GM18511 (cell line): ENCODE results near the gene TREH.
"Not testable (repeated sequence)": the region's sequence is repeated elsewhere in the genome, so short reads cannot be mapped to it uniquely, and the experiment has no call there.

Experiments used
- ATAC-seq: cut with Tn5 transposase; IDR thresholded peaks from one replicate; pipeline ENCODE4 v1.9.1; 2021; ENCODE audit warnings: mild to moderate bottlenecking, moderate library complexity; ENCODE audit not compliant: unreplicated experiment

TREH gene

DNA sequence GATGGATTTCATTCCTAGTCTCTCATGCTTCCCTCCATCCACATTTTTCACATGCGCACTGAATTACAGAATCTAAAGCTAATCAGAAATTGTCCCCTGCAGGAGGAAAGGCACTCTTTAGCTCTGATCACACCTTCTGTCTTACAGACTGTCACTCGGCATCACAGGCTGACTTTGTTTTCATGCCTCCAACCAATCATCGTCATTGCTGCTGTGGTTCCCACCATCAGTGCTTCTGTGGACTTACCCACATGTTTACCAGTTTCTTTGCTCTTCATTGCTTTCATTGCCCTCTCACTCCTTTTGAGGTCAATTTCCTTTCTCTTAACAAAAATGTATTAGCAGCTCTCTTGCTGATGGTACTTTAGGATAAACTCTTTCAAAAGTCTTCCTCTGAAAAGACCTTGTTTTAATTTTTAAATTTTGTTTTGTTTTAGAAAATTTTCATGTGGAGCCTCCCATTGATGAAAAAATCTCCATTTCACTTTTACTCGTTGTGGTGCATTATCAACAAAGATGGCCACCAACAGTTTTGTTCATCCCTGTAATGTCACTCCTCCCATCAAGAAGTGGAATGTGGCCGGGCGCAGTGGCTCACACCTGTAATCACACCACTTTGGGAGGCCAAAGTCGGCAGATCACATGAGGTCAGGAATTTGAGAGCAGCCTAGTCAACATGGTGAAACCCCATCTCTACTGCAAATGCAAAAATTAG is 20.2 kb upstream of the TREH start:
- ATAC-seq, result no peak

DNA sequence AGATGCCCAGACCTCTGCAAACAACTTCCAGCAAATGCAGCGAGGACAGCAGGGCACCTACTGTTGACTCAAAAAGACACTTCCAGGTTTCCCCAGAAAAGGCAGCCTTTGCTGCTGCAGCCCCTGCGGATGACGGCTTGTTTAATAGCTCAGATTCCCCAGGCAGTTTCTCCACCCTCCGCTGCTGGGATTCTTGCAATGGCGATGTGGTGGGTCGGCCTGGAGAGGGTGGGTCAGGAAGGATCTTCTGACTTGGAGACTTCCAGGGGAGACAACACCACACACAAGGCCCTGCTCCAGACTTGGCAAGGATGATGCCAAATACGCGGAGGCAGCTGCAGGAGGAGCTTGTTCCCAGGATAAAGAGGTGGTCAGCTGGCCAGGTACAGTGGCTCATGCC is 17.9 kb upstream of the TREH start:
- no peak for ATAC-seq

DNA sequence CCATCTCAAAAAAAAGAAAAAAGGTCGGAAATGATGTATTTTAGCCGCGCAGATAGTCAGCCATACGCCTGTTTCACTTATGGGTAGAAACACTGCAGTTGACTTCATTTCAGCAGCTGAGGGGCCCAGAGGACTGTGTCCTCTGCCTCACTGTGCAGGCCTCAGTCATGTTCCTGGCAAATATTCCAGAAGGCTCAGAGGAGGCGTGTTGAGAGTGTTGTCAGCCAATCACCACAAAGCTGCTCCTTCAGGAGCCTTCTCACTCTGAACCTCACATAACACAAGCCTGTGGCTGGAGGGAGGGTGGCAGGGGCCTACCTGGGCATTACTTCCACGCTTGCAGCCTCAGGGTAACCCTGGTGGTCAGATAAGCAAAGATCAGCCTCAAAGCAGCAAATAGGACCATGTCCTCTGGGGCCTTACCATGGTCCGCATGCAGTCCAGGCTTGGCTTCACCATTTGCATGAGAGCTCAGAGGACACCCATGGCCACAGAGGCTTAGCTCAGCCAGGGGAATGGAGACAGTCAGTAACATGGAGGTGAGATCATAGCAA is 17.3 kb upstream of the TREH start:
- no peak for ATAC-seq

DNA sequence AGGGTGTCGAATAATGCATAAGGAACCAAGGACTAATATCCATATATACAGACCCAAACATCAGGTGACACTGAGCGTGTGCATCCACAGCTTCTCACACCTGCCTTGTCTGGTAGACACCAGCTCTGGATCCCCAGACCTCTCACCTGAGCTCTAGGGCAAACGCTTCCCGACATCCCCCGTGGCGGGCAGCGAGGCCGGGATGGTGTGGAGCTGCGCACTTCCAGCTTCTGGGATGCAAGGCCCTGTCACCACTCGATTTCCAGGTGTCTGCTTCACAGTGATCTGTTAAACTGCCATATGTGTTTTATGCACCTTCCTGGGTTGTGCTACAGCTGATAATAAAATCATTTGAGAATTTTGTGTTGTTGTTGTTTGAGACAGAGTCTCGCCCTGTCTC is 15.3 kb upstream of the TREH start:
- no peak for ATAC-seq

DNA sequence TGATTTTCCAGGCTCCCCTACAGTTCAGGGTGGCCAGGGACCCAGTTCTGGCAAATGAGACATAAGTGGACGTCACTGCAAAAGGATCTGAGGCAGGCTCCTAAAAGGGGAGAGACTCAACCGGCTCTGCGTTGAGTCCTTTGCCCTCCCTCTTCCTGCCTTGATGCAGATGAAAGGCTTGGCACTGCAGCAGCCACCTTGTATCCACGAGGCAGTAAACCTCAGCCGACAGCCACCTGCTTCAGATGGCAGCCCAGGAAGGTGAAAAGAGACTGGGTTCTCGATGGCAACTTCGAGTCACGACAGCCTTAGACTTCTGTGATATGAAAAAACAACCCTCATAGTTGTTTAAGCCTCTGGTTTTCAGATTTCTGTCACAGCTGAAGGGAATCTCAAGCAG is 14.7 kb upstream of the TREH start:
- ATAC-seq, result no peak

DNA sequence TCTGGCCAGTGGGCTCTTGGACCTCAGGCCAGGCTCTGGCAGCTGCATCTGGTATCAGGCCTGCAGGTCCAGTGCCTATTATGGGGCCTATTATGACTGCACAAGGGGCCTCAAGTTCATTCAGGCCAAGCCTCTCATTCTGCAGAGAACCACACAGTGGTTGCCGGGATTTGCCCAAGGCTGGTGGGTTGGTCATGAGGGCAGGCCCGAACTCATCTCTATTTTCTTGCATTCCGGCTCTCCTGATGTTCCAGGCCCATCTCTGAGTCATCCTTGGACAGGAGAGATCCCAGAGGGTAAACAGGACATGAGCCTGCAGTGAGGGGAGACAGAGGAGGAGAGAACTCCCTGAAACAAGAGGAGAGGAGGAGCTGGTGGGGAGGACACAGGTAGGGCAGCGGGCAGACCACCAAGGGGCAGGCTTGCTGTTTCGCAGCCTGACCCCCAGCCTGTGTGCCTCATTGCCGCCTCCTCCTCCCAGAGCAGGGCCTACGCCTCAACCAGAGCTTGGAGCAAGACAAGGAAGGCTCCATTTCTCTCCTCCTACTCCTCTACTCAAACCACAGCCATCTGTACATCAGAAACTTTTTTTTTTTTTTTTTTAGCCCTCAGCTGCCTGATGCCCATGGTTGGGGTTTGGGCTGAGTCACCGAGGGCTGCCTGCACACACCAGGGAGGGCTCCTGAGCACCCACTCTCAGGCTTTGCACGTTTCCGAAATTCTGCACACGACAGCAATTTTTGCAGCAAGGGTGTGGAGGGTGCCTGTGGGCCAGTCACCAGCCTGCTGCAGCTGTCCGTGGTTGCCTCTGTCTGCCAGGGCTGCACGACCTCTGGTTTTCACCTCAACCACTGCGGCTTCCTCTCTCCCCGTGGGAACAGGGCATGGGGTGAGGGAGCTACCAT is 12.7 kb upstream of the TREH start:
- peak; percentile 32 for ATAC-seq

DNA sequence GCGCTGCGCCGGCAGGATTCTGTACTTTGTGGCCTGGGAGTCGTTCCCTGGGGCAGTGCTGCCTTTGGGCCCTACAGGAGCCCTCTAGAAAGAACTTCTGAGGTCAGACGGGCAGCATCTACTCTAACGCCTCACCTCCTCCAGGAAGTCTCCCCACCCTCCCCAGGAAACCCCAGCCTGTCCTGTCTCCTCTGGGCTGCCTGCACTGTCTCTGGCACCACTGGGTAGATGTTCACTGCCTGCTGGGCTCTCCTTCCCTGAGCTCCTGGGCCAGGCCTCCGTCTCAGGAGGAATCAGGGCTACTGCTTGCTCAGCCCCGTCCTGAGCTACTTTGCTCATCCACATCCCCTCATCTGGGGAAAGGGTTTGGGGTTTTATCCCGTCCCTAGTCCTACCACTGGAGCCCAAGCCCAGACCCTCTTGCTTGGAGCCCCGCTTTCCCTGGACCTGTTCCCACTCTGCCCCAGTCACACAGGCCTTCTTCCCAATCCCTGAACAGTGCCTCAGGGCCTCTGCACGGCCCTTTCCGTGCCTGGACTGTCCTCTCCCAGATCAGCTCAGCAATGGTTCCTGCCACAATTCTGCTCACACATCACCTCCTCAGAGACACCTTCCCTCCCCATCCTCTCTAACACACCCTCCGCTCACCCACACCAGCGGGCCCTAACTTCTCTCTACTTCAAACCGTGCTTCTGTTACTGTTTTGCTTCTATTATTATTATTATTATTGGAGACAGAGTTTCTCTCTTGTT is 11.3 kb upstream of the TREH start:
- no peak for ATAC-seq

DNA sequence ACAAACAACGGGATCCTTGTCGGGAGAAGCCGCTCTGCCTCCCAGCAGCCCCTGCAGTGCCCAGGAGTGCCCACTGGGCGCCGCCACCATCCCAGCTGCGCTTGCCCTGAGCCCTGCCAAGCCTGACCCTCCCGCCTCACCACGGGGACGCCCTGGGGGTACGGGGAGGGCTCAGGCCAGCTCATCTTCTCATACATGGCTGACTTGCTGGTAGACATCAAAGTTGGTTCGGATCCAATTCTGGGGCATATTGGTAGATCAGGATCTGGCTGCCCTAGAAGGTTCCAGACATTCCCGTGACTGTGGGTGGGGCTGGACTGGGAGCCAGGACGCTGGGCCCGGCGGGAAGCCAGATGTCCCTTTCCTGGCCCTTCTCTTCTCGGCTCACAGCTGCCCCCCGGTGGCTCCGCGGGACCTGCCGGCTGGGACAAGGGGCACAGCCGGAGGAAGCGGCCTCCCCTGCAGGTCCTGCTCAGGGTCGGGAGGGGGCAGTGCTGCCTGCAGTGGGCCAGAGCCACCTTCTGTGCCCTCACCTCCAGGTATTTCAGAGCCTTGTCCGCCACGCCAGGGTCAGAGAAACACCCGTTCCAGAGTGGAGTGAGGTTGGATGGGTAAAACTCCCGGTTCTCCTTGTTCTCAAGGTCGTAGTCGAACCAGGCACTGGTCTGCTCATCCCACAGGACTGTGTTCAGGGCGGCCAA is 10.6 kb upstream of the TREH start:
- peak; percentile 80 for ATAC-seq

DNA sequence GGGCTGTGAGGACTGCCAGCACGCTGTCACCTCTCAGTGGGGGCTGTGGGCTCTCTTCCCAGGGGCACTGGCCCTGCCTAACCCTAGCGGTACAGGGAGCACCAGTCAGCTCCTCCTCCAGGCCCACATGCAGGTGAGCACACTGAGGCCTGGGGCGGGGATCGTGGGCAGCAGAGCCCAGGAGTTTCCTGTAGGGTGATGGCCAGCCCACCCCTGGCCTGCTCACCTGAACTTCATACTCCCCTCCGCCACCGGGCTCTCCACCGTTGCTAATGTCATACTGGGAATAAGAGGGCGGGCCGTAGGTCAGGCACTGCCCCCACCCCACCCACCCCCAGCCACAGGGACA is 10.0 kb upstream of the TREH start:
- ATAC-seq, result peak; percentile 11

DNA sequence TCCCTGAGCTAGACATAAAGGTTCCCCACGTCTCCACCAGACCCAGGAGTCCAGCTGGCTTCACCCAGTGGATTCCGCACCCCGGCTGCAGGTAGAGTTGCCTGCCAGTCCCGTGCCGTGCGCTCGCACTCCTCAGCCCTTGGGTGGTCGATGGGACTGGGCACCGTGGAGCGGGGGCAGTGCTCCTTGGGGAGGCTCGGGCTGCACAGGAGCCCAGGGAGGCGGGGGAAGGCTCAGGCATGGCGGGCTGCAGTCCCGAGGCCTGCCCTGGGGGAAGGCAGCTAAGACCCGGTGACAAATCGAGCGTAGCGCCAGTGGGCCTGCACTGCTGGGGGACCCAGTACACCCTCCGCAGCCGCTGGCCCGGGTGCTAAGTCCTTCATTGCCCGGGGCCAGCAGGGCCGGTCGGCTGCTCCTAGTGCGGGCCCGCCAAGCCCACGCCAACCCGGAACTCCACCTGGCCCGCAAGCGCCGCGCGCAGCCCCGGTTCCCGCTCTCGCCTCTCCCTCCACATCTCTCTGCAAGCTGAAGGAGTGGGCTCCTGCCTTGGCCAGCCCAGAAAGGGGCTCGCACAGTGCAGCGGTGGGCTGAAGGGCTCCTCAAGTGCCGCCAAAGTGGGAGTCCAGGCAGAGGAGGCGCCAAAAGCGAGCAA is 9.5 kb upstream of the TREH start:
- no peak for ATAC-seq

DNA sequence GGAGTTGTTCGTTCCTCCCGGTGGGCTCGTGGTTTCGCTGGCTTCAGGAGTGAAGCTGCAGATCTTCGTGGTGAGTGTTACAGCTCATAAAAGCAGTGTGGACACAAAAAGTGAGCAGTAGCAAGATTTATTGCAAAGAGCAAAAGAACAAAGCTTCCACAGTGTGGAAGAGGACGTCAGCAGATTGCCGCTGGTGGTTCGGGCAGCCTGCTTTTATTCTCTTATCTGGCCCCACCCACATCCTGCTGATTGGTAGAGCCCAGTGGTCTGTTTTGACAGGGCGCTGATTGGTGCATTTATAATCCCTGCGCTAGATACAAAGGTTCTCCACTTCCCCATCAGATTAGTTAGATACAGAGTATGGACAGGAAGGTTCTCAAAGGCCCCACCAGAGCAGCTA is 8.9 kb upstream of the TREH start:
- not testable (repeated sequence) for ATAC-seq

DNA sequence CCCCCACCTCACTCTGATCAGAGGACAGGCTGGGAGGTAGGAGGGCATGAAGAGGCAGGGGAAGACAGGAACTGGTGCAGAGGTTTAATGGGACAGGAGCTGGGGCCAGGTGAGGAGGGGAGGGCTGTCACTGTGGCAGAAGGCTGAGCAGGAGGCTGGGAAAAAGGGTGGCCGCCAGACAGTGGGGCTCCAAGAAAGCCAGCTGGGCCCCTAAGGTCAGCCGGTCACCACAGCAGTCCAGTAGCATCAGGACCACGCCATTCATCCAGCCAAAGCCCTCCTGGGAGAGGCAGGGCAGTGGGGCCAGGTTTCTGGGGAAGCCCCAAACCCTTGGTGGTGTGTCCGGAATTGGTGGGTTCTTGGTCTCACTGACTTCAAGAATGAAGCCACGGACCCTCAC is 8.5 kb upstream of the TREH start:
- ATAC-seq, result no peak

DNA sequence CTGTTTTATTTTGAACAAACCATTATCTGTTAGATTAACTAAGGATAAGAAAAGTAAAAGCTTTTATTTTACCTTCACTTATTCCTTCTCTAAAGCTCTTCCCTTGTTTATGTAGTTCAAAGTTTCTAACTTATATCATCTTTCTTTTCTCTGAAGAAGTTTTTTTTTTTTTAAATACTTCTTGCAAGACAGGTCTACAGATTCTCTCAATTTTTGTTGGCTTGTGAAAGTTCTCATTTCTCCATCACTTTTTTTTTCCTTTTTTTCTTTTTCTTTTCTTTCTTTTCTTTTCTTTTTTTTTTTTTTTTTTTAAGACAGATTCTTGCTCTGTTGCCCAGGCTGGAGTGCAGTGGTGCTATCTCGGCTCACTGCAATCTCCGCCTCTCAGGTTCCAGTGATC is 4.7 kb upstream of the TREH start:
- no peak for ATAC-seq

DNA sequence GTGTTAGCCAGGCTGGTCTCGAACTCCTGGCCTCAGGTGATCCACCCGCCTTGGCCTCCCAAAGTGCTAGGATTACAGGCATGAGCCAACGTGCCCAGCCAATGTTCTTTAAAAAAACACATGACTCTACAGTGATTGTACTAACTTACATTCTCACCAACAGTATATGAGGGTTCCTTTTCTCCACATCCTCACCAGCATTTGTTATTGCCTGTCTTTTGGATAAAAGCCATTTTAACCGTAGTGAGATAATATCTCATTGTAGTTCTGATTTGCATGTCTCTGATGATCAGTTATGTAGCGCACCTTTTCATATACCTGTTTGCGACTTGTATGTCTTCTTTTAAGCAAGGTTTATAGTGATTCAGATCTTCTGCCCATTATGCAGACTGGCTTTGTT is 3.5 kb upstream of the TREH start:
- not testable (repeated sequence) for ATAC-seq

DNA sequence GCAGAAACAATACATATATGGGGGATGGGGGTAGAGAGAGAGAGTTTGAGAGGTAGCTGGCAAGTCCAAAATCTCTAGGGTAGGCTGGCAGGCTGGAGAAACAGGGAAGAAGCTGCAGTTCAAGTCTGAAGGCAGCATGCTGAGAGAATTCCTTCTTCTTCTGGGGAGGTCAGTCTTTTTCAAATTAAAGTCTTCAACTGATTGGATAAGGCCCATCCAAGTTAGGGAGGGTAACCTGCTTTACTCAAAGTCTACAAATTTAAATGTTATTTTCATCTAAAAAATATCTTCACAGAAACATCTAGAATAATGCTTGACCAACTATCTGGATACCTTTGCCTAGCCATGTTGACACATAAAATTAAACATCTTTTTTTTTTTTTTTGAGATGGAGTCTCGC is 2.9 kb upstream of the TREH start:
- no peak for ATAC-seq

DNA sequence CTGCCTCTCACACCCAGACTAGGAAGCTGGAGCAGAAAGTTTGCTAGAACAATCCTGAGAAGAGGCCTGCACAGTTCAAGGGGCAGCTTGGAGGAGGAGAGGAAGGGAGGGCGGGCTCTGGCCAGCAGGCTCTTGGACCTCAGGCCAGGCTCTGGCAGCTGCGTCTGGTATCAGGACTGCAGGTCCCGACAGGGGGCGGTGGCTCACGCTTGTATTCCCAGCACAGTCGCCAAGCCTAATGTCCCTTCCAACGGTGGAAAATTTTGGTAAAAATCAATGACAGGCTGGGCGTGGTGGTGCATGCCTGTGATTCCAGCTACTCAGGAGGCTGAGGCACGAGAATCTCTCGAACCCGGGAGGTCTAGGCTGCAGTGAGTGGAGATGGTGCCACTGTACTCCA is 542 bp downstream of the TREH start:
- not testable (repeated sequence) for ATAC-seq

DNA sequence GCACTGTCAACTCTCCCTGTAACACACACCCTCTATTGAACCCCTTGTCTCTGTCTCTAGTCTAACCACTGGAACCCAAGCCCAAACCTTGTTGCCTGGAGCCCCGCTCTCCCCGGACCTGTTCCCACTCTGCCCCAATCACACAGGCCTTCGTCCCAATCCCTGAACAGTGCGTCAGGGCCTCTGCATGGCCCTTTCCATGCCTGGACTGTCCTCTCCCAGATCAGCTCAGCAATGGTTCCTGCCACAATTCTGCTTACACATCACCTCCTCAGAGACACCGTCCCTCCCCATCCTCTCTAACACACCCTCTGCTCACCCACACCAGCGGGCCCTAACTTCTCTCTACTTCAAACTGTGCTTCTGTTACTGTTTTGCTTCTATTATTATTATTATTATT is 1.5 kb downstream of the TREH start:
- ATAC-seq, result no peak

DNA sequence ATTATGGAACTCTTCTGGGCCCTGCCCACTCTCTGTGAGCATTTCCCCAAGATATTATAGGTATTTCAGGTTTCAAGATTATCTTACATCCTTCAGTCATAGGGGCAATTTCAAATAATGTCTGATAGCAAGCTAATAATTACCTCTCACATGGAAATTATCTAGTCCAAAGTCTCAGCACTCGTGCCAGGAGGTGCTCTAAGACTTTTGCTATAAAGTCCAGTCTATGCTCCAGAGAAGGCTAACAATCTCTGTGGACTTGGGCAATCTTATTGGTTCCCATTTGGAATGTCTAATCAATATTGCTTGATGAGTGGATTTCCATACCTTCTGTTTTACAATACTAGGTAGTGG is 5.4 kb downstream of the TREH start:
- no peak for ATAC-seq

DNA sequence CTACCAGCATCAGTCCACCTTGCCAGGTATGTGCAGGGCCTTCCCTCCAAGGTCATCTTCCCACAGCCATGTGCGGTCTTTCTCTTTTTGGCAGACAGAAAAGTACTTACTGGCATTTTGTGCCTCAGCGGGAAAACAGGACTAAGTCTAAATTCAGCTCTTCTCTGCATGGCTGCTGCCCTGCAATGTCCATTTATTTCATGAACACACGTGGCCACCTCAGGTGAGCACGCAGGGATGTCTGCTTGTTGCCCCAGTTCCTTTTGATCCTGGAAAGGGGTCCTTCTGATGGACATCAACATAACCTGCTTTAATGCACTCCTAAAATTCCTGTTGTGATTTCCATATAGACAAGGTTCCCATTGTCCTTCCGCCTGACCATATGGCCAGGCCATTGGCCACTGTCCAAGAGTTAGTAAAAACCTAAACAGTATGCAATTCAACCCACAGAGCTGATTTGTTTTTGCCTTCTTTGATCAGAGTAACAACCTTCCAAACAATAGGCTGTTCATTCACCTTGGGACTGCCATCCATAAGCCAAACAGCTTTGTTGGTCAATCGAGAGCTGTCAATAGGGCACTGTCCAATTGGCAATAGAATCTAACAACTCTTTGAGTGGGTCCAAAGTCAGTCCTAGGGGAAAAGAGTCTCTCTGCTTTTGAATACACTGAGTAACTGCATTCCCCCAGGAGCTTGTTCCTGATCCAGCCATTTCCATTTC is 5.9 kb downstream of the TREH start:
- ATAC-seq, result no peak

DNA sequence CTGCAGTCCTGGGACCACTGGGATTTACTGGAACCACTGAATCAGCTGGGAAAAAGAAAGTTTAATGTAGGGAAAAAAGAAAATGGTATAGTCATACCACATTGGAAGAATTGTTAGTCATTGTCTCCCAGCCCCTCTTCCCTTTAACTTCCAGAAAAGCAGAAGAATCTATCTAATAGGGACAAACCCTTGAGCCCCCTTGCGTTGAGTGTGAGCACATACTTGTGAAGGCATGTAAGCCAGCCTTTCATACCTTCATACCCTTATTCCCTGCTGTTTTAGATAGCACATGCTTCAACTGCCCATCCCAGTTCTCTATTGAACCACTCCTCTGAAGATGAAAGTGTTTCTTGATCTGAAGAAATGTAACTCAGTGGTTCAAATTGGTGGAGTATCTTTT is 6.6 kb downstream of the TREH start:
- no peak for ATAC-seq
